Glutamatergic neuron (in vitro differentiated cells): Measurements from ENCODE around the gene PKHD1. TPM values are rescaled to one million over a fixed set of nuclear protein-coding genes. Genes with fewer than 3 reads are reported as not detected.
A peak's percentile ranks its signal among the peaks of the same experiment; 100 is the strongest.

ENCODE experiments used
- DNase-seq: peaks from one replicate; pipeline ENCODE4 v3.0.0; 2022
- H3K27ac Mint-ChIP-seq: one replicate; pipeline ENCODE4 v1.8.0; 2020; ENCODE audit warnings: mild to moderate bottlenecking, mixed read lengths, inconsistent platforms; ENCODE audit not compliant: unreplicated experiment
- H3K27me3 Mint-ChIP-seq: one replicate; pipeline ENCODE4 v1.8.0; 2020; ENCODE audit warnings: mild to moderate bottlenecking, moderate library complexity, mixed read lengths, inconsistent platforms; ENCODE audit not compliant: unreplicated experiment
- H3K36me3 Mint-ChIP-seq: one replicate; pipeline ENCODE4 v1.8.0; 2020; ENCODE audit warnings: mild to moderate bottlenecking, mixed read lengths, inconsistent platforms; ENCODE audit not compliant: unreplicated experiment
- H3K4me1 Mint-ChIP-seq: one replicate; pipeline ENCODE4 v1.8.0; 2020; ENCODE audit warnings: mild to moderate bottlenecking, low read depth, mixed read lengths, inconsistent platforms; ENCODE audit not compliant: unreplicated experiment
- H3K4me3 Mint-ChIP-seq: one replicate; pipeline ENCODE4 v1.8.0; 2020; ENCODE audit warnings: mild to moderate bottlenecking, mixed read lengths, inconsistent platforms; ENCODE audit not compliant: unreplicated experiment
- H3K9me3 Mint-ChIP-seq: one replicate; pipeline ENCODE4 v1.8.0; 2020; ENCODE audit warnings: mild to moderate bottlenecking, moderate library complexity, mixed read lengths, inconsistent platforms; ENCODE audit not compliant: unreplicated experiment
- CTCF ChIP-seq: fragments of 200-600 bp; sonication (generic); IDR thresholded peaks from one replicate; pipeline ENCODE4 v1.5.0; 2021; ENCODE audit not compliant: partially characterized antibody, unreplicated experiment
- total RNA-seq: library from RNA; stranded (reverse); fragmentation: NEBNext Ultra II Directional; extraction: Animal tissue kit (Norgen Biotek cat#: 25700); gene quantifications from one replicate; pipeline ENCODE4 v1.2.1, GENCODE V29; 2021; ENCODE audit not compliant: unreplicated experiment

Gene PKHD1
- total RNA-seq, 1 donor from 2014 or later, result 0.02 TPM

- TF ChIP-seq CTCF, result no peak
- H3K27me3 Mint-ChIP-seq, result peaks cover 2% of the 10 kb centered on the region
- H3K36me3 Mint-ChIP-seq, result no peaks in the 10 kb centered on the region
- H3K27ac Mint-ChIP-seq, result no peak overlapping the region
- peaks cover 14% of the 10 kb centered on the region for H3K4me1 Mint-ChIP-seq
- DNase-seq, result no peak
- H3K4me3 Mint-ChIP-seq, result no peak overlapping the region
- H3K9me3 Mint-ChIP-seq, result no peaks in the 10 kb centered on the region
Observed at GRCh38 chr6:51846531-51846930, 240.9 kb downstream of the PKHD1 start.

DNA sequence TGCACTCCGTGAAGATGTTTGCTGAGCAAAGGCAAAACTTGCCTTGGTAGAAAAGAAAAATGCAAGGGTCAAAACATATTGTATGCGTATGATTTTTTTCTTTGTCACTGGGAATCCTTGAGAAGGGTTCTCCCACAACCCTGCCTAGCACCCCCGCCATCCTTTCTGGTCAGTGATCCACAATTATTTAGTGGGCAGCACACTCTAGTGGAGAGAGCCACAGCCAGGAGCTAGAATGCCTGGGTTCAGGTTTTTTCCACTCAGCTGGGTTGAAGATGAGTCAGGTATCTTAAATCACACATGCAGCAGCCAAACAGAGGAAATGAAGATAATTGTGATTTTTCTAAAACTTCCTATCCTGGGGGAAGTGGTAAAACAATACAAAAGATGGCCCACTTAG is 243.1 kb downstream of the PKHD1 start:
- peaks cover 14% of the 10 kb centered on the region for H3K4me1 Mint-ChIP-seq
- no peak for TF ChIP-seq CTCF
- H3K27ac Mint-ChIP-seq, result no peak overlapping the region
- no peak for DNase-seq
- H3K4me3 Mint-ChIP-seq, result no peak overlapping the region
- H3K27me3 Mint-ChIP-seq, result peaks cover 2% of the 10 kb centered on the region
- H3K36me3 Mint-ChIP-seq, result no peaks in the 10 kb centered on the region
- H3K9me3 Mint-ChIP-seq, result no peaks in the 10 kb centered on the region

- Mint-ChIP-seq H3K27ac (no peak overlapping the region), H3K9me3 (no peaks in the 10 kb centered on the region), H3K4me1 (peaks cover 14% of the 10 kb centered on the region), H3K4me3 (no peak overlapping the region), H3K36me3 (no peaks in the 10 kb centered on the region), H3K27me3 (peaks cover 2% of the 10 kb centered on the region)
- DNase-seq, result no peak
- TF ChIP-seq CTCF, result no peak
Observed at GRCh38 chr6:51843456-51844056, 243.9 kb downstream of the PKHD1 start.

- Mint-ChIP-seq H3K9me3 (no peaks in the 10 kb centered on the region), H3K27ac (no peak overlapping the region), H3K36me3 (no peaks in the 10 kb centered on the region), H3K27me3 (peaks cover 2% of the 10 kb centered on the region), H3K4me3 (no peak overlapping the region), H3K4me1 (peaks cover 14% of the 10 kb centered on the region)
- no peak for DNase-seq
- TF ChIP-seq CTCF, result no peak
Observed at GRCh38 chr6:51842804-51843378, 244.5 kb downstream of the PKHD1 start.

- Mint-ChIP-seq H3K27me3 (peaks cover 2% of the 10 kb centered on the region), H3K27ac (peak overlapping the region; percentile 15), H3K4me3 (no peak overlapping the region), H3K4me1 (peaks cover 14% of the 10 kb centered on the region), H3K9me3 (no peaks in the 10 kb centered on the region), H3K36me3 (no peaks in the 10 kb centered on the region)
- TF ChIP-seq CTCF, result no peak
- DNase-seq, result no peak
Observed at GRCh38 chr6:51842061-51842803, 245.2 kb downstream of the PKHD1 start.
